Common myeloid progenitor, CD34-positive (primary cell): ENCODE measurements around the gene RAB11FIP5.

ENCODE experiments used
- CTCF ChIA-PET: fragments of 350-600 bp; sonication (Branson Sonifier 250); formaldehyde crosslinking; loops from one replicate; lab custom pipeline; 2021; ENCODE audit warnings: antibody characterized with exemption; lab: Charles Lee
- POLR2A ChIA-PET: fragments of 350-600 bp; sonication (Branson Sonifier 250); formaldehyde crosslinking; loops from one replicate; lab custom pipeline; 2021; ENCODE audit warnings: antibody characterized with exemption; lab: Charles Lee
- DNase-seq, 3 donors: peaks; one replicate each; pipeline versions ENCODE4 v3.0.0 to v3.0.0-alpha.2; 2013
- H3K27ac ChIP-seq, 2 experiments: 1 replicate in 1 of 2; 2 replicates in 1 of 2; pipeline ENCODE4 v1.7.0; 2013; ENCODE audit warnings: inconsistent platforms in 2 of 2, low read length in 2 of 2, mild to moderate bottlenecking in 2 of 2, low read depth in 1 of 2, moderate library complexity in 1 of 2; ENCODE audit not compliant: severe bottlenecking in 2 of 2, insufficient read depth in 1 of 2, poor library complexity in 1 of 2
- H3K27me3 ChIP-seq, 5 experiments: replicated peaks in 2 of 5; 1 replicate in 3 of 5; 2 replicates in 2 of 5; pipeline versions ENCODE4 v1.6.1 to v1.7.0; 2013; ENCODE audit warnings: low read length in 4 of 5, mild to moderate bottlenecking in 2 of 5, moderate library complexity in 2 of 5, inconsistent platforms in 1 of 5; ENCODE audit not compliant: insufficient read depth in 5 of 5, control insufficient read depth in 4 of 5
- H3K36me3 ChIP-seq, 4 experiments: 1 replicate in 2 of 4; 2 replicates in 2 of 4; pipeline versions ENCODE4 v1.6.1 to v1.7.0; 2013; ENCODE audit warnings: low read length in 3 of 4, control low read depth in 1 of 4, mild to moderate bottlenecking in 1 of 4; ENCODE audit not compliant: control insufficient read depth in 4 of 4, insufficient read depth in 4 of 4
- H3K4me1 ChIP-seq, 4 experiments: 1 replicate in 3 of 4; 2 replicates in 1 of 4; pipeline versions ENCODE4 v1.6.1 to v1.7.1; 2013; ENCODE audit warnings: low read length in 3 of 4, mild to moderate bottlenecking in 3 of 4, control low read depth in 1 of 4, inconsistent platforms in 1 of 4, moderate library complexity in 1 of 4; ENCODE audit not compliant: control insufficient read depth in 4 of 4, insufficient read depth in 4 of 4; ENCODE audit errors: control extremely low read depth in 1 of 4
- H3K4me3 ChIP-seq, 7 experiments: 1 replicate in 4 of 7; 2 replicates in 3 of 7; pipeline versions ENCODE4 v1.5.1 to v1.7.0; 2013; ENCODE audit warnings: mild to moderate bottlenecking in 7 of 7, low read length in 6 of 7, moderate library complexity in 6 of 7, inconsistent platforms in 2 of 7, low read depth in 2 of 7, control low read depth in 1 of 7; ENCODE audit not compliant: insufficient read depth in 4 of 7, control insufficient read depth in 1 of 7; ENCODE audit errors: extremely low read depth in 1 of 7
- H3K9me3 ChIP-seq, 5 experiments: 1 replicate in 4 of 5; 2 replicates in 1 of 5; pipeline versions ENCODE4 v1.6.1 to v1.7.1; 2013; ENCODE audit warnings: low read length in 4 of 5, mild to moderate bottlenecking in 2 of 5, inconsistent platforms in 1 of 5, low read depth in 1 of 5, moderate library complexity in 1 of 5; ENCODE audit not compliant: control insufficient read depth in 4 of 5, insufficient read depth in 2 of 5; ENCODE audit errors: control extremely low read depth in 1 of 5
- WGBS: methylation state at CpG from one replicate; pipeline ENCODE4 v1.1.5; 2013; ENCODE audit not compliant: insufficient coverage; 5-methylcytosine and 5-hydroxymethylcytosine counted together

The RAB11FIP5 gene

GRCh38 chr2:73088703-73089102 lies 24.0 kb downstream of the RAB11FIP5 start:
- no peak overlapping the region for H3K27ac ChIP-seq
- no peak overlapping the region for H3K4me3 ChIP-seq
- no peaks in the 10 kb centered on the region for H3K27me3 ChIP-seq
- peaks cover 0 to 2% (median 0%) of the 10 kb centered on the region in 4 experiments for H3K36me3 ChIP-seq
- WGBS = 95% methylated on average over 14 of the region's 14 CpGs
- DNase-seq = no peak
- H3K4me1 ChIP-seq = peaks cover 0 to 30% (median 26%) of the 10 kb centered on the region in 4 experiments
- no peaks in the 10 kb centered on the region for H3K9me3 ChIP-seq
- CTCF ChIA-PET = interaction anchor here (0.9 to 8.6 kb wide), 11 partner anchors 11 to 124 kb away, joined by 3 to 78 read pairs (median 4); no protein-coding TSS in a partner anchor
- POLR2A ChIA-PET = no interaction called here

- H3K36me3 ChIP-seq = peaks cover 0 to 2% (median 0%) of the 10 kb centered on the region in 4 experiments
- H3K27ac ChIP-seq = no peak overlapping the region
- WGBS = 96% methylated on average over 12 of the region's 12 CpGs
- no peaks in the 10 kb centered on the region for H3K9me3 ChIP-seq
- no peaks in the 10 kb centered on the region for H3K27me3 ChIP-seq
- ChIA-PET POLR2A (no interaction called here), CTCF (interaction anchor here (1.0 to 8.6 kb wide), 13 partner anchors 8 to 200 kb away, joined by 3 to 78 read pairs (median 4); no protein-coding TSS in a partner anchor)
- no peak overlapping the region for H3K4me3 ChIP-seq
- peaks cover 0 to 34% (median 30%) of the 10 kb centered on the region in 4 experiments for H3K4me1 ChIP-seq
- DNase-seq = no peak
Measured at GRCh38 chr2:73088211-73088610, 24.5 kb downstream of the RAB11FIP5 start.

- Histone ChIP-seq H3K4me3 (no peak overlapping the region), H3K36me3 (peaks cover 0 to 2% (median 0%) of the 10 kb centered on the region in 4 experiments), H3K27ac (no peak overlapping the region), H3K9me3 (no peaks in the 10 kb centered on the region), H3K27me3 (no peaks in the 10 kb centered on the region), H3K4me1 (peaks cover 0 to 29% (median 25%) of the 10 kb centered on the region in 4 experiments)
- CTCF ChIA-PET = interaction anchor here (0.6 to 8.6 kb wide), 12 partner anchors 9 to 550 kb away, joined by 3 to 78 read pairs (median 10); no protein-coding TSS in a partner anchor
- no peak for DNase-seq
- WGBS = 90% methylated on average over 3 of the region's 4 CpGs
- POLR2A ChIA-PET = no interaction called here
Measured at GRCh38 chr2:73087311-73087710, 25.4 kb downstream of the RAB11FIP5 start.

GRCh38 chr2:73085691-73086090 lies 27.1 kb downstream of the RAB11FIP5 start:
- POLR2A ChIA-PET = no interaction called here
- Histone ChIP-seq H3K27me3 (no peaks in the 10 kb centered on the region), H3K9me3 (no peaks in the 10 kb centered on the region), H3K36me3 (peaks cover 0 to 2% (median 0%) of the 10 kb centered on the region in 4 experiments), H3K4me3 (no peak overlapping the region), H3K4me1 (peaks cover 0 to 22% (median 20%) of the 10 kb centered on the region in 4 experiments), H3K27ac (no peak overlapping the region)
- CTCF ChIA-PET = interaction anchor here (0.6 to 8.6 kb wide), 32 partner anchors 10 to 191 kb away, joined by 3 to 78 read pairs (median 5); partner anchors contain the start of gene SFXN5
- DNase-seq = peak; percentile 69 to 86 (median 82)
- 4% methylated on average over 5 of the region's 6 CpGs for whole genome bisulfite sequencing

- ChIA-PET CTCF (interaction anchor here (0.7 to 8.6 kb wide), 26 partner anchors 11 to 192 kb away, joined by 3 to 78 read pairs (median 5); partner anchors contain the start of genes RAB11FIP5 and SFXN5), POLR2A (no interaction called here)
- 100% methylated on average over 1 of the region's 3 CpGs for WGBS
- H3K27ac ChIP-seq = no peak overlapping the region
- DNase-seq = no peak
- no peak overlapping the region for H3K4me3 ChIP-seq
- H3K4me1 ChIP-seq = peaks cover 0 to 22% (median 20%) of the 10 kb centered on the region in 4 experiments
- H3K36me3 ChIP-seq = peaks cover 0 to 2% (median 0%) of the 10 kb centered on the region in 4 experiments
- no peaks in the 10 kb centered on the region for H3K27me3 ChIP-seq
- no peaks in the 10 kb centered on the region for H3K9me3 ChIP-seq
Measured at GRCh38 chr2:73084971-73085370, 27.8 kb downstream of the RAB11FIP5 start.

- CTCF ChIA-PET = interaction anchor here (0.7 to 8.6 kb wide), 21 partner anchors 10 to 191 kb away, joined by 3 to 78 read pairs (median 5); partner anchors contain the start of gene SFXN5
- H3K9me3 ChIP-seq = no peaks in the 10 kb centered on the region
- POLR2A ChIA-PET = no interaction called here
- peaks cover 0 to 2% (median 0%) of the 10 kb centered on the region in 4 experiments for H3K36me3 ChIP-seq
- no peak overlapping the region for H3K27ac ChIP-seq
- DNase-seq = peak in 2 of 3 donors; percentile 39 to 55
- no peaks in the 10 kb centered on the region for H3K27me3 ChIP-seq
- no peak overlapping the region for H3K4me3 ChIP-seq
- H3K4me1 ChIP-seq = peaks cover 0 to 22% (median 20%) of the 10 kb centered on the region in 4 experiments
- 89% methylated on average over 5 of the region's 7 CpGs for WGBS
Measured at GRCh38 chr2:73083886-73084800, 28.6 kb downstream of the RAB11FIP5 start.
